CD4-positive, alpha-beta memory T cell (primary cell): ENCODE measurements around the gene ZNF516. TPM values are rescaled to one million over a fixed set of nuclear protein-coding genes. Genes with fewer than 3 reads are reported as not detected.

ENCODE experiments used
- CTCF ChIA-PET: fragments of 350-600 bp; sonication (Branson Sonifier 250); formaldehyde crosslinking; loops from one replicate; lab custom pipeline; 2021; ENCODE audit warnings: inconsistent platforms; ENCODE audit not compliant: partially characterized antibody; lab: Charles Lee
- POLR2A ChIA-PET: fragments of 350-600 bp; sonication (Branson Sonifier 250); formaldehyde crosslinking; loops from one replicate; lab custom pipeline; 2021; ENCODE audit not compliant: partially characterized antibody; lab: Charles Lee
- DNase-seq, 5 donors: peaks; one replicate each; pipeline versions ENCODE4 v3.0.0 to v3.0.0-alpha.2; 2020 to 2022; ENCODE audit warnings: mixed read lengths in 1 of 5
- H3K27ac ChIP-seq: one replicate; pipeline ENCODE4 v1.7.0; 2013; ENCODE audit warnings: low read depth, low read length
- H3K27me3 ChIP-seq: 2 replicates; pipeline ENCODE4 v1.7.0; 2013; ENCODE audit warnings: mild to moderate bottlenecking, low read length, moderate library complexity; ENCODE audit not compliant: insufficient read depth
- H3K36me3 ChIP-seq: 2 replicates; pipeline ENCODE4 v1.7.0; 2013; ENCODE audit warnings: mild to moderate bottlenecking, low read length, moderate library complexity; ENCODE audit not compliant: insufficient read depth
- H3K4me1 ChIP-seq: 2 replicates; pipeline ENCODE4 v1.7.0; 2013; ENCODE audit warnings: mild to moderate bottlenecking, low read length, moderate library complexity; ENCODE audit not compliant: insufficient read depth
- H3K4me3 ChIP-seq, 2 donors: one replicate each; pipeline ENCODE4 v1.7.0; 2013; ENCODE audit warnings: low read length in 2 of 2, mild to moderate bottlenecking in 1 of 2
- H3K9me3 ChIP-seq, 2 donors: one replicate each; pipeline ENCODE4 v1.7.0; 2013; ENCODE audit warnings: low read length in 2 of 2, control low read depth in 1 of 2; ENCODE audit not compliant: control insufficient read depth in 1 of 2
- H3K27ac Mint-ChIP-seq, 7 donors: one replicate each; pipeline ENCODE4 v1.8.0; 2020 to 2021; ENCODE audit warnings: mixed read lengths in 7 of 7, mild to moderate bottlenecking in 6 of 7, inconsistent platforms in 3 of 7, moderate library complexity in 3 of 7
- H3K27me3 Mint-ChIP-seq, 2 donors: one replicate each; pipeline ENCODE4 v1.8.0; 2020 to 2021; ENCODE audit warnings: mixed read lengths in 2 of 2
- H3K36me3 Mint-ChIP-seq, 2 donors: one replicate each; pipeline ENCODE4 v1.8.0; 2020 to 2021; ENCODE audit warnings: mixed read lengths in 2 of 2, inconsistent platforms in 1 of 2, mild to moderate bottlenecking in 1 of 2
- H3K4me1 Mint-ChIP-seq, 4 donors: one replicate each; pipeline ENCODE4 v1.8.0; 2020 to 2021; ENCODE audit warnings: mixed read lengths in 4 of 4, mild to moderate bottlenecking in 1 of 4
- H3K4me3 Mint-ChIP-seq, 8 donors: one replicate each; pipeline ENCODE4 v1.8.0; 2020 to 2021; ENCODE audit warnings: mixed read lengths in 8 of 8, mild to moderate bottlenecking in 7 of 8, moderate library complexity in 6 of 8, inconsistent platforms in 3 of 8
- H3K9me3 Mint-ChIP-seq, 8 donors: one replicate each; pipeline ENCODE4 v1.8.0; 2020 to 2021; ENCODE audit warnings: mixed read lengths in 8 of 8, mild to moderate bottlenecking in 5 of 8, inconsistent platforms in 3 of 8, moderate library complexity in 1 of 8
- intact Hi-C: fragments of 100-400 bp; cut with micrococcal nuclease; formaldehyde crosslinking; loops from one replicate; pipeline ENCODE4 v1.15.1; 2023
- polyA plus RNA-seq, 2 donors: library from polyadenylated mRNA; unstranded; fragments of 300-500 nt; fragmentation: Illumina TruSeq; gene quantifications; one replicate each; pipeline ENCODE4 v1.2.3, GENCODE V29; 2021
- total RNA-seq, 2 experiments: library from RNA; stranded (reverse); gene quantifications; one replicate each; pipeline ENCODE4 v1.2.3, GENCODE V29; 2021

The ZNF516 gene
- total and polyA plus RNA-seq, 4 experiments from 2014 or later: 0.25 to 9.9 (median 4.9) TPM

- Histone ChIP-seq H3K27ac (no peak overlapping the region), H3K4me3 (no peak overlapping the region), H3K4me1 (no peaks in the 10 kb centered on the region), H3K27me3 (no peaks in the 10 kb centered on the region), H3K9me3 (no peaks in the 10 kb centered on the region), H3K36me3 (no peaks in the 10 kb centered on the region)
- CTCF ChIA-PET: no interaction called here
- no peaks in the 10 kb centered on the region for H3K36me3 Mint-ChIP-seq
- no peak overlapping the region for H3K27ac Mint-ChIP-seq
- H3K4me1 Mint-ChIP-seq: peaks cover 0 to 25% (median 6%) of the 10 kb centered on the region in 4 donors
- H3K27me3 Mint-ChIP-seq: peaks cover 0 to 5% of the 10 kb centered on the region in 2 donors
- POLR2A ChIA-PET: no interaction called here
- intact Hi-C loops: no loop called here
- H3K9me3 Mint-ChIP-seq: no peaks in the 10 kb centered on the region
- H3K4me3 Mint-ChIP-seq: no peak overlapping the region
- DNase-seq: no peak
Measured at GRCh38 chr18:76429262-76430126, 65.5 kb downstream of the ZNF516 start.

GRCh38 chr18:76428396-76429261, 66.4 kb downstream of the ZNF516 start:
- H3K27ac Mint-ChIP-seq: no peak overlapping the region
- no peaks in the 10 kb centered on the region for H3K9me3 Mint-ChIP-seq
- Histone ChIP-seq H3K36me3 (no peaks in the 10 kb centered on the region), H3K9me3 (no peaks in the 10 kb centered on the region), H3K4me3 (no peak overlapping the region), H3K27ac (no peak overlapping the region), H3K4me1 (no peaks in the 10 kb centered on the region), H3K27me3 (no peaks in the 10 kb centered on the region)
- CTCF ChIA-PET: no interaction called here
- intact Hi-C loops: no loop called here
- no peak overlapping the region for H3K4me3 Mint-ChIP-seq
- POLR2A ChIA-PET: no interaction called here
- H3K27me3 Mint-ChIP-seq: peaks cover 0 to 5% of the 10 kb centered on the region in 2 donors
- peaks cover 0 to 28% (median 6%) of the 10 kb centered on the region in 4 donors for H3K4me1 Mint-ChIP-seq
- no peak for DNase-seq
- no peaks in the 10 kb centered on the region for H3K36me3 Mint-ChIP-seq

- DNase-seq: no peak
- peaks cover 0 to 2% of the 10 kb centered on the region in 2 donors for H3K27me3 Mint-ChIP-seq
- H3K36me3 Mint-ChIP-seq: no peaks in the 10 kb centered on the region
- Histone ChIP-seq H3K4me1 (no peaks in the 10 kb centered on the region), H3K27me3 (no peaks in the 10 kb centered on the region), H3K9me3 (no peaks in the 10 kb centered on the region), H3K36me3 (no peaks in the 10 kb centered on the region), H3K4me3 (no peak overlapping the region), H3K27ac (no peak overlapping the region)
- no peak overlapping the region for H3K4me3 Mint-ChIP-seq
- no peaks in the 10 kb centered on the region for H3K9me3 Mint-ChIP-seq
- intact Hi-C loops: no loop called here
- no peak overlapping the region for H3K27ac Mint-ChIP-seq
- ChIA-PET POLR2A (no interaction called here), CTCF (interaction anchor here (1.2 kb wide), 1 partner anchor 283 kb away, joined by 4 read pairs; no protein-coding TSS in a partner anchor)
- H3K4me1 Mint-ChIP-seq: peaks cover 0 to 20% (median 6%) of the 10 kb centered on the region in 4 donors
Measured at GRCh38 chr18:76426737-76427305, 68.2 kb downstream of the ZNF516 start.

- Histone ChIP-seq H3K27me3 (no peaks in the 10 kb centered on the region), H3K36me3 (no peaks in the 10 kb centered on the region), H3K27ac (no peak overlapping the region), H3K9me3 (no peaks in the 10 kb centered on the region), H3K4me1 (no peaks in the 10 kb centered on the region), H3K4me3 (no peak overlapping the region)
- Mint-ChIP-seq H3K4me3 (no peak overlapping the region), H3K27ac (no peak overlapping the region), H3K36me3 (no peaks in the 10 kb centered on the region), H3K4me1 (peaks cover 0 to 16% (median 6%) of the 10 kb centered on the region in 4 donors), H3K27me3 (no peaks in the 10 kb centered on the region), H3K9me3 (no peaks in the 10 kb centered on the region)
- intact Hi-C loops: no loop called here
- ChIA-PET POLR2A (no interaction called here), CTCF (interaction anchor here (0.6 to 1.2 kb wide), 2 partner anchors 284 to 377 kb away, joined by 3 to 4 read pairs; no protein-coding TSS in a partner anchor)
- DNase-seq: no peak
Measured at GRCh38 chr18:76425146-76426131, 69.6 kb downstream of the ZNF516 start.

- no peaks in the 10 kb centered on the region for H3K27me3 Mint-ChIP-seq
- intact Hi-C loops: no loop called here
- Histone ChIP-seq H3K4me1 (no peaks in the 10 kb centered on the region), H3K36me3 (no peaks in the 10 kb centered on the region), H3K27me3 (no peaks in the 10 kb centered on the region), H3K27ac (no peak overlapping the region), H3K4me3 (no peak overlapping the region), H3K9me3 (no peaks in the 10 kb centered on the region)
- CTCF ChIA-PET: no interaction called here
- POLR2A ChIA-PET: no interaction called here
- no peaks in the 10 kb centered on the region for H3K9me3 Mint-ChIP-seq
- H3K4me3 Mint-ChIP-seq: no peak overlapping the region
- no peak overlapping the region for H3K27ac Mint-ChIP-seq
- H3K4me1 Mint-ChIP-seq: peaks cover 0 to 12% (median 6%) of the 10 kb centered on the region in 4 donors
- DNase-seq: no peak
- no peaks in the 10 kb centered on the region for H3K36me3 Mint-ChIP-seq
Measured at GRCh38 chr18:76422838-76423237, 72.2 kb downstream of the ZNF516 start.

GRCh38 chr18:76422121-76422520, 72.9 kb downstream of the ZNF516 start:
- H3K4me1 Mint-ChIP-seq: peaks cover 0 to 12% (median 6%) of the 10 kb centered on the region in 4 donors
- no peaks in the 10 kb centered on the region for H3K27me3 ChIP-seq
- no peaks in the 10 kb centered on the region for H3K9me3 ChIP-seq
- H3K27ac Mint-ChIP-seq: no peak overlapping the region
- intact Hi-C loops: no loop called here
- no peak for DNase-seq
- no peaks in the 10 kb centered on the region for H3K9me3 Mint-ChIP-seq
- H3K27ac ChIP-seq: no peak overlapping the region
- H3K4me3 ChIP-seq: no peak overlapping the region
- no peak overlapping the region for H3K4me3 Mint-ChIP-seq
- no peaks in the 10 kb centered on the region for H3K4me1 ChIP-seq
- ChIA-PET CTCF (no interaction called here), POLR2A (no interaction called here)
- H3K27me3 Mint-ChIP-seq: no peaks in the 10 kb centered on the region
- no peaks in the 10 kb centered on the region for H3K36me3 ChIP-seq
- no peaks in the 10 kb centered on the region for H3K36me3 Mint-ChIP-seq
